ENCODE measurements around the gene PLEKHA4.

GRCh38 chr19:48866692-48867091, 1.7 kb downstream of the PLEKHA4 start:
- TF ChIP-seq CTCF (IDR thresholded peaks at IDR 0.05) (no peak), POLR2A (IDR thresholded peaks at IDR 0.05) (no peak), EP300 (IDR thresholded peaks at IDR 0.05) (no peak)

All from ovary (tissue), 3 donors.